Measurements from ENCODE around the gene ERAP2. TPM values are rescaled to one million over a fixed set of nuclear protein-coding genes. Genes with fewer than 3 reads are reported as not detected.

ERAP2 gene
- total RNA-seq, 1 experiment from 2014 or later: 4.2 TPM

DNA sequence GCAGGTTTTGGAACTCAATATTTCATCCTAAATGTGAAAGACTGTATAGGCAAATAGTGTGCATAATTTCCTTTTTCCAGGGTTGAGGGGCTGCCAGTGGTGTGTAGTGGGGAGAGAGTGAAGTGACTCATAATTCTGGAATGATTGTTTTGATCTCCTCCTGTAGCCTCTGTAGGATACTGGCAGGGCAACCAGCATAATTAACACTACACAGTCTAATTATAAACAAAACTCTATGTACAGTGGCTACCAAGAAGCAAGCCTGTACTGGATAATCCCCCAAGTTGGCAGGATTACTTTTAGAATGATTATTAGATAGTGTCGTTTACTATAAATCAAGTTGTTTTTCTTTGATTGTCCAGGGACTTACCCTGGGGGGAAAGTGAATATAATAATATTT is 91.8 kb downstream of the ERAP2 start:
- Histone ChIP-seq H3K27ac (peak overlapping the region; percentile 70), H3K4me1 (peaks cover 47% of the 10 kb centered on the region), H3K4me3 (peak overlapping the region; percentile 3; the same call in 1 of the 2 replicates), H3K36me3 (no peaks in the 10 kb centered on the region), H3K27me3 (no peaks in the 10 kb centered on the region), H3K9me3 (replicated peaks) (no peaks in the 10 kb centered on the region)
- DNase-seq: peak; percentile 31 to 68

DNA sequence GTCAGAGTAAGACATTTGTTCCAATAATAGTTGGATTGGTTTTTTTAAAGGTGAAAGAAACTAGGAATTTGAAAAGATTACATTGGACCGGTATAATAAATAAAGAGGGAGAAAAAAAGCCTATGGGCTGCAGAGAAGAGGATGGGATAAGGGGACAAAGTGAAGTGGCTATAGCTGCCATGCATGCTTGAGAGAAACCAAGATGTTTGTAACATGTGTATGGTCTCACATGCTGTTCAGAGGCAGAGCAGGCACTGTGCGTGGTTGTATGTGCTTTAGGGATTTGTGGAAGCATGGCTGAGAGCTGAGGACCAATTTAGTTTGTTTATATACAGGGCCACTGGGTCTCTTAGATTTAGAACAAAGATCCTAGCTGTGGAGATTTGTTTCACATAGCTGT is 92.3 kb downstream of the ERAP2 start:
- Histone ChIP-seq H3K4me3 (peak overlapping the region; percentile 3; the same call in 1 of the 2 replicates), H3K27ac (peak overlapping the region; percentile 70), H3K4me1 (peaks cover 45% of the 10 kb centered on the region), H3K27me3 (no peaks in the 10 kb centered on the region), H3K9me3 (replicated peaks) (no peaks in the 10 kb centered on the region), H3K36me3 (no peaks in the 10 kb centered on the region)
- DNase-seq: peak; percentile 67 to 82

Other genes with a start within 250 kb of the ERAP2 start
- gene CAST, start 214.1 kb upstream of the ERAP2 start, total RNA-seq (2014; rRNA removed; shearing (Covaris generic)): 56.6 and 61.0 TPM in 2 replicates
- gene ERAP1, start 68.6 kb upstream of the ERAP2 start, total RNA-seq (2014; rRNA removed; shearing (Covaris generic)): 7.9 and 8.5 TPM in 2 replicates
- gene LNPEP, start 59.6 kb downstream of the ERAP2 start, total RNA-seq (2014; rRNA removed; shearing (Covaris generic)): 28.2 and 35.3 TPM in 2 replicates